ENCODE data around the gene ELMO2.

DNA sequence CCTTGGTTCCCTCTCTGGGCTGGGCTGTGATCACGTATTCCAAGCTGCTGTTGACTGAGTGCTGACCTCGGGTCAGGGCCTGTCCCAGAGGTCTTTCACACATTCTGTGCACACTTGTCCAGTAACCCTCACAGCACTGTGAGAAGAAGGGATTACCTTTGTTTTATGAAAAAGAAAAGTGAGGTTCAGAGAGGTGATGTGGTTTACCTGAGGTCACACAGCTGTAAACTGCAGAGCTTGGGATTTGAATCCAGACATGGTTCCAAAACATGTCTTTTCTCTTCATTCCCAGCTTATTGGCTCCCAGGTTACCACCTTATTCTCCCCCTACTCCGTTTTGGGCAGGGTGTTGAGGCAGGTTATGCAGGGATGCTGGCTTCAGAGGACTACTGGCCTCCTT, 69.7 kb downstream of the ELMO2 start:
- TF ChIP-seq, protein P1, sequence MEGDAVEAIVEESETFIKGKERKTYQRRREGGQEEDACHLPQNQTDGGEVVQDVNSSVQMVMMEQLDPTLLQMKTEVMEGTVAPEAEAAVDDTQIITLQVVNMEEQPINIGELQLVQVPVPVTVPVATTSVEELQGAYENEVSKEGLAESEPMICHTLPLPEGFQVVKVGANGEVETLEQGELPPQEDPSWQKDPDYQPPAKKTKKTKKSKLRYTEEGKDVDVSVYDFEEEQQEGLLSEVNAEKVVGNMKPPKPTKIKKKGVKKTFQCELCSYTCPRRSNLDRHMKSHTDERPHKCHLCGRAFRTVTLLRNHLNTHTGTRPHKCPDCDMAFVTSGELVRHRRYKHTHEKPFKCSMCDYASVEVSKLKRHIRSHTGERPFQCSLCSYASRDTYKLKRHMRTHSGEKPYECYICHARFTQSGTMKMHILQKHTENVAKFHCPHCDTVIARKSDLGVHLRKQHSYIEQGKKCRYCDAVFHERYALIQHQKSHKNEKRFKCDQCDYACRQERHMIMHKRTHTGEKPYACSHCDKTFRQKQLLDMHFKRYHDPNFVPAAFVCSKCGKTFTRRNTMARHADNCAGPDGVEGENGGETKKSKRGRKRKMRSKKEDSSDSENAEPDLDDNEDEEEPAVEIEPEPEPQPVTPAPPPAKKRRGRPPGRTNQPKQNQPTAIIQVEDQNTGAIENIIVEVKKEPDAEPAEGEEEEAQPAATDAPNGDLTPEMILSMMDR (IDR thresholded peaks at IDR 0.05), result no peak
- no peak for TF ChIP-seq POLR2A (IDR thresholded peaks at IDR 0.05)

Measured in prostate gland (tissue), 2 donors.